ENCODE results near the gene TTLL8.

GRCh38 chr22:50057278-50058060 lies 629 bp downstream of the TTLL8 start:
- TF ChIP-seq, protein P1, sequence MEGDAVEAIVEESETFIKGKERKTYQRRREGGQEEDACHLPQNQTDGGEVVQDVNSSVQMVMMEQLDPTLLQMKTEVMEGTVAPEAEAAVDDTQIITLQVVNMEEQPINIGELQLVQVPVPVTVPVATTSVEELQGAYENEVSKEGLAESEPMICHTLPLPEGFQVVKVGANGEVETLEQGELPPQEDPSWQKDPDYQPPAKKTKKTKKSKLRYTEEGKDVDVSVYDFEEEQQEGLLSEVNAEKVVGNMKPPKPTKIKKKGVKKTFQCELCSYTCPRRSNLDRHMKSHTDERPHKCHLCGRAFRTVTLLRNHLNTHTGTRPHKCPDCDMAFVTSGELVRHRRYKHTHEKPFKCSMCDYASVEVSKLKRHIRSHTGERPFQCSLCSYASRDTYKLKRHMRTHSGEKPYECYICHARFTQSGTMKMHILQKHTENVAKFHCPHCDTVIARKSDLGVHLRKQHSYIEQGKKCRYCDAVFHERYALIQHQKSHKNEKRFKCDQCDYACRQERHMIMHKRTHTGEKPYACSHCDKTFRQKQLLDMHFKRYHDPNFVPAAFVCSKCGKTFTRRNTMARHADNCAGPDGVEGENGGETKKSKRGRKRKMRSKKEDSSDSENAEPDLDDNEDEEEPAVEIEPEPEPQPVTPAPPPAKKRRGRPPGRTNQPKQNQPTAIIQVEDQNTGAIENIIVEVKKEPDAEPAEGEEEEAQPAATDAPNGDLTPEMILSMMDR (IDR thresholded peaks at IDR 0.05; ENCODE audit: low read length) = no peak
- no peak for TF ChIP-seq EZH2 (IDR thresholded peaks at IDR 0.05; ENCODE audit: borderline replicate concordance, low read length)

Data from OCI-LY1 (cell line).